ENCODE data around the gene CCNB1IP1. TPM values are rescaled to one million over a fixed set of nuclear protein-coding genes. Genes with fewer than 3 reads are reported as not detected.

Gene CCNB1IP1
- total and polyA plus RNA-seq, 2 of the 4 experiments (the other 2 are of a cell fraction): 27.5 to 34.6 TPM

GRCh38 chr14:20333494-20333841 lies 389 bp upstream of the CCNB1IP1 start:
- no peak overlapping the region for H3K4ac ChIP-seq (ENCODE audit: low read depth, low read length)
- peak overlapping the region; percentile 80 for H3K4me2 ChIP-seq (ENCODE audit: low read depth, low read length)
- H2AK9ac ChIP-seq (replicated peaks; ENCODE audit: low read depth, low read length, poor library complexity): no peak overlapping the region
- in situ Hi-C loops (cut with MboI; ENCODE audit: low sequenced_read_pairs) (loop anchor here (25.0 kb wide), 2 partner anchors 654 to 754 kb away; partner anchors contain the start of genes METTL17, SLC39A2 and ZNF219), dilution Hi-C loops (cut with HindIII; ENCODE audit: low sequenced_read_pairs, unreplicated experiment) (no loop called here), intact Hi-C loops (cut with micrococcal nuclease) (no loop called here)
- no peaks in the 10 kb centered on the region for H3K4me1 ChIP-seq (ENCODE audit: control insufficient read depth, insufficient read depth, low read length)
- H2AK5ac ChIP-seq (ENCODE audit: low read depth, low read length): no peak overlapping the region
- no peak overlapping the region for H2BK5ac ChIP-seq (ENCODE audit: low read depth, low read length, poor library complexity, severe bottlenecking)
- no peak overlapping the region for H3K56ac ChIP-seq (ENCODE audit: extremely low read depth, insufficient read depth, low read length)
- no peak overlapping the region for H3K9ac ChIP-seq (ENCODE audit: low read depth, low read length)
- CTCF ChIA-PET: interaction anchor here (0.8 to 2.3 kb wide), 2 partner anchors 10 to 273 kb away, joined by 3 to 5 read pairs; partner anchors contain the start of gene PARP2
- no peak overlapping the region for H3K23ac ChIP-seq (ENCODE audit: low read depth, low read length)
- H3K79me1 ChIP-seq (ENCODE audit: low read depth in 1 of 2, low read length in 2 of 2): peaks cover 0 to 15% of the 10 kb centered on the region in 2 experiments; a peak in 2 of 4 replicates
- no peak overlapping the region for H4K91ac ChIP-seq (ENCODE audit: insufficient read depth, low read depth, low read length)
- peaks cover 1% of the 10 kb centered on the region; the same call in 1 of the 2 replicates for H3K36me3 ChIP-seq (ENCODE audit: control insufficient read depth, insufficient read depth, low read length)
- no peak overlapping the region for H4K8ac ChIP-seq (ENCODE audit: low read depth in 2 of 2, low read length in 2 of 2)
- no peak overlapping the region for H4K5ac ChIP-seq (ENCODE audit: low read depth, low read length)
- DNase-seq (no peak), ATAC-seq (ENCODE audit: low read depth) (no peak; the same call in 1 of the 2 replicates)
- POLR2A ChIA-PET (ENCODE audit: unreplicated experiment): no interaction called here
- no peak overlapping the region for H2AFZ ChIP-seq (replicated peaks; ENCODE audit: low read length, poor library complexity)
- no peak overlapping the region for H2BK20ac ChIP-seq (ENCODE audit: low read depth, low read length)
- no peaks in the 10 kb centered on the region for H3K27me3 ChIP-seq (ENCODE audit: control insufficient read depth, insufficient read depth, low read length)
- no peaks in the 10 kb centered on the region for H3K9me1 ChIP-seq (ENCODE audit: insufficient read depth, low read length)
- no peaks in the 10 kb centered on the region for H3K9me3 ChIP-seq (ENCODE audit: control insufficient read depth, insufficient read depth, low read length)
- WGBS, 2 experiments (ENCODE audit: extremely low coverage in 2 of 2, insufficient read length in 1 of 2): no CpG with 5 or more reads among the region's 3 CpGs
- no peak overlapping the region for H3K27ac ChIP-seq (ENCODE audit: insufficient read depth, low read length)
- TF ChIP-seq ELK1 (IDR thresholded peaks at IDR 0.05; ENCODE audit: borderline replicate concordance, low read depth, low read length) (no peak), FOS (IDR thresholded peaks at IDR 0.05; ENCODE audit: low read depth, low read length) (no peak), POLR2A (IDR thresholded peaks at IDR 0.05; ENCODE audit: low read depth, low read length) (no peak), BHLHE40 (IDR thresholded peaks at IDR 0.05; ENCODE audit: low read depth, low read length) (no peak), RFX5 (IDR thresholded peaks at IDR 0.05; ENCODE audit: low read depth, low read length) (no peak), SMC3 (IDR thresholded peaks at IDR 0.05; ENCODE audit: low read depth, low read length) (no peak), MAFK (IDR thresholded peaks at IDR 0.05; ENCODE audit: low read depth, low read length) (no peak), RCOR1 (IDR thresholded peaks at IDR 0.05; ENCODE audit: insufficient replicate concordance, low read length) (no peak), CEBPB (IDR thresholded peaks at IDR 0.05; ENCODE audit: low read depth, low read length) (no peak), NFE2L2 (IDR thresholded peaks at IDR 0.05; ENCODE audit: low read depth, low read length) (no peak), USF2 (IDR thresholded peaks at IDR 0.05; ENCODE audit: low read depth, low read length) (no peak), RAD21 (IDR thresholded peaks at IDR 0.05; ENCODE audit: low read length) (no peak), CHD1 (IDR thresholded peaks at IDR 0.05; ENCODE audit: low read depth, low read length) (no peak), MXI1 (IDR thresholded peaks at IDR 0.05; ENCODE audit: borderline replicate concordance, low read depth, low read length) (no peak), MAZ (IDR thresholded peaks at IDR 0.05; ENCODE audit: borderline replicate concordance, low read depth, low read length) (no peak), CTCF (conservative IDR thresholded peaks at IDR 0.05; ENCODE audit: low read depth, low read length) (no peak)
- no TSS peak for BruUV-seq (replicated peaks)
- H2BK120ac ChIP-seq (ENCODE audit: low read depth, low read length): no peak overlapping the region
- peak overlapping the region; percentile 76 for H3K4me3 ChIP-seq (ENCODE audit: insufficient read depth, low read depth, low read length)
- no peak overlapping the region for H2BK15ac ChIP-seq (ENCODE audit: low read depth, low read length)
- H3K14ac ChIP-seq (replicated peaks; ENCODE audit: low read depth, low read length): no peak overlapping the region
- H4K20me1 ChIP-seq (ENCODE audit: insufficient read depth, low read length): no peaks in the 10 kb centered on the region
- H3K18ac ChIP-seq (ENCODE audit: low read depth, low read length): no peak overlapping the region

Measured in IMR-90 (cell line).